DND-41 (cell line): Measurements from ENCODE around the gene TBCD.

Experiments
- ATAC-seq: fragments of 200-7000 bp; cut with Tn5 transposase; 3 replicates; pipeline ENCODE4 v1.9.1; 2021; ENCODE audit warnings: low read depth; ENCODE audit not compliant: insufficient read depth
- DNase-seq: peaks from one replicate; pipeline ENCODE4 v3.0.0-alpha.2; 2020
- H2AFZ ChIP-seq: 2 replicates; pipeline ENCODE4 v1.6.0; 2012; ENCODE audit warnings: low read depth, low read length
- H3K27ac ChIP-seq: 2 replicates; pipeline ENCODE4 v1.5.1; 2012; ENCODE audit warnings: low read length, inconsistent platforms
- H3K27me3 ChIP-seq: fragments of 200-600 bp; sonication (generic); 2 replicates; pipeline ENCODE4 v1.6.0; 2012; ENCODE audit warnings: low read length, mild to moderate bottlenecking, inconsistent platforms; ENCODE audit not compliant: insufficient read depth, poor library complexity
- H3K36me3 ChIP-seq: 2 replicates; pipeline ENCODE4 v1.5.1; 2012; ENCODE audit warnings: low read length, inconsistent platforms; ENCODE audit not compliant: insufficient read depth
- H3K4me1 ChIP-seq: 2 replicates; pipeline ENCODE4 v1.5.1; 2012; ENCODE audit warnings: mild to moderate bottlenecking, low read length; ENCODE audit not compliant: insufficient read depth
- H3K4me2 ChIP-seq: 2 replicates; pipeline ENCODE4 v1.6.0; 2012; ENCODE audit warnings: mild to moderate bottlenecking, moderate library complexity, low read length, inconsistent platforms; ENCODE audit not compliant: insufficient read depth
- H3K4me3 ChIP-seq, 2 experiments: fragments of 200-600 bp in 1 of 2; shearing (Covaris generic) in 1 of 2; 2 replicates each; pipeline ENCODE4 v1.5.1; 2012 to 2016; ENCODE audit warnings: inconsistent platforms in 2 of 2, low read length in 2 of 2, mild to moderate bottlenecking in 2 of 2, low read depth in 1 of 2, moderate library complexity in 1 of 2
- H3K79me2 ChIP-seq: 2 replicates; pipeline ENCODE4 v1.6.0; 2012; ENCODE audit warnings: low read length, inconsistent platforms; ENCODE audit not compliant: insufficient read depth
- H3K9ac ChIP-seq: 2 replicates; pipeline ENCODE4 v1.6.0; 2012; ENCODE audit warnings: low read depth, mild to moderate bottlenecking, inconsistent platforms, low read length, moderate library complexity
- H3K9me3 ChIP-seq: 2 replicates; pipeline ENCODE4 v1.5.1; 2012; ENCODE audit warnings: low read length, moderate library complexity, mild to moderate bottlenecking, inconsistent platforms; ENCODE audit not compliant: insufficient read depth, severe bottlenecking
- H4K20me1 ChIP-seq: 2 replicates; pipeline ENCODE4 v1.6.0; 2012; ENCODE audit warnings: low read length; ENCODE audit not compliant: insufficient read depth
- EZH2 ChIP-seq: IDR thresholded peaks from 3 replicates; pipeline ENCODE4 v1.6.1; 2012; ENCODE audit warnings: borderline replicate concordance, low read depth, mild to moderate bottlenecking, moderate library complexity, low read length, inconsistent platforms; ENCODE audit not compliant: severe bottlenecking
- TF ChIP-seq, protein P1 (sequence below): IDR thresholded peaks from 2 replicates; pipeline ENCODE4 v1.5.1; 2012; ENCODE audit warnings: borderline replicate concordance, low read length, moderate library complexity, mild to moderate bottlenecking; ENCODE audit not compliant: poor library complexity, severe bottlenecking; ENCODE audit errors: extremely low read depth

Gene TBCD

DNA sequence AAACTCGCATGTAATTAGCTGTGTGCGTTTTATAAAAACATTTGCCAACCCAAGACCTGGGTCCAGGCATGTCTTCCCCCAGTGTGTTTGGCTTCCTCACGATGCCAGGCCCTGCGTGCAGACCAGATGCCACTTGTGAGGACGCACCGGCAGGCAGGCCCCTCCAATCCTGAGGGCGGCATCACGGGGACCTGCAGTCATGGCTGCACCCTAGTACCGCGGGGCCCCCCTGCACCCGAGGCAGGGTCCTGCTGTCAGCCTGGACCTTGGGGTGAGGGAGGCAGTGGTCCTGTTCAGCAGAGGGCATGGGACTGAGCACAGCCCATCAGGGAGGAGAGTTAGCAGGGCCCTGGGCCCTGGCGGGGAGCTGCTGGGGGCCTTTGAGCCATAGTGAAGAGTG is 143.2 kb downstream of the TBCD start:
- Histone ChIP-seq H2AFZ (no peak overlapping the region), H3K36me3 (peaks cover 81% of the 10 kb centered on the region), H3K4me1 (peaks cover 74% of the 10 kb centered on the region), H3K4me3 (no peak overlapping the region), H4K20me1 (peaks cover 19% of the 10 kb centered on the region), H3K4me2 (no peak overlapping the region), H3K27ac (peak overlapping the region; percentile 48), H3K27me3 (no peaks in the 10 kb centered on the region), H3K79me2 (peaks cover 98% of the 10 kb centered on the region), H3K9me3 (no peaks in the 10 kb centered on the region), H3K9ac (no peak overlapping the region)
- ATAC-seq (no peak), DNase-seq (no peak)
- no peak for TF ChIP-seq EZH2
- TF ChIP-seq, protein P1, sequence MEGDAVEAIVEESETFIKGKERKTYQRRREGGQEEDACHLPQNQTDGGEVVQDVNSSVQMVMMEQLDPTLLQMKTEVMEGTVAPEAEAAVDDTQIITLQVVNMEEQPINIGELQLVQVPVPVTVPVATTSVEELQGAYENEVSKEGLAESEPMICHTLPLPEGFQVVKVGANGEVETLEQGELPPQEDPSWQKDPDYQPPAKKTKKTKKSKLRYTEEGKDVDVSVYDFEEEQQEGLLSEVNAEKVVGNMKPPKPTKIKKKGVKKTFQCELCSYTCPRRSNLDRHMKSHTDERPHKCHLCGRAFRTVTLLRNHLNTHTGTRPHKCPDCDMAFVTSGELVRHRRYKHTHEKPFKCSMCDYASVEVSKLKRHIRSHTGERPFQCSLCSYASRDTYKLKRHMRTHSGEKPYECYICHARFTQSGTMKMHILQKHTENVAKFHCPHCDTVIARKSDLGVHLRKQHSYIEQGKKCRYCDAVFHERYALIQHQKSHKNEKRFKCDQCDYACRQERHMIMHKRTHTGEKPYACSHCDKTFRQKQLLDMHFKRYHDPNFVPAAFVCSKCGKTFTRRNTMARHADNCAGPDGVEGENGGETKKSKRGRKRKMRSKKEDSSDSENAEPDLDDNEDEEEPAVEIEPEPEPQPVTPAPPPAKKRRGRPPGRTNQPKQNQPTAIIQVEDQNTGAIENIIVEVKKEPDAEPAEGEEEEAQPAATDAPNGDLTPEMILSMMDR, result no peak

DNA sequence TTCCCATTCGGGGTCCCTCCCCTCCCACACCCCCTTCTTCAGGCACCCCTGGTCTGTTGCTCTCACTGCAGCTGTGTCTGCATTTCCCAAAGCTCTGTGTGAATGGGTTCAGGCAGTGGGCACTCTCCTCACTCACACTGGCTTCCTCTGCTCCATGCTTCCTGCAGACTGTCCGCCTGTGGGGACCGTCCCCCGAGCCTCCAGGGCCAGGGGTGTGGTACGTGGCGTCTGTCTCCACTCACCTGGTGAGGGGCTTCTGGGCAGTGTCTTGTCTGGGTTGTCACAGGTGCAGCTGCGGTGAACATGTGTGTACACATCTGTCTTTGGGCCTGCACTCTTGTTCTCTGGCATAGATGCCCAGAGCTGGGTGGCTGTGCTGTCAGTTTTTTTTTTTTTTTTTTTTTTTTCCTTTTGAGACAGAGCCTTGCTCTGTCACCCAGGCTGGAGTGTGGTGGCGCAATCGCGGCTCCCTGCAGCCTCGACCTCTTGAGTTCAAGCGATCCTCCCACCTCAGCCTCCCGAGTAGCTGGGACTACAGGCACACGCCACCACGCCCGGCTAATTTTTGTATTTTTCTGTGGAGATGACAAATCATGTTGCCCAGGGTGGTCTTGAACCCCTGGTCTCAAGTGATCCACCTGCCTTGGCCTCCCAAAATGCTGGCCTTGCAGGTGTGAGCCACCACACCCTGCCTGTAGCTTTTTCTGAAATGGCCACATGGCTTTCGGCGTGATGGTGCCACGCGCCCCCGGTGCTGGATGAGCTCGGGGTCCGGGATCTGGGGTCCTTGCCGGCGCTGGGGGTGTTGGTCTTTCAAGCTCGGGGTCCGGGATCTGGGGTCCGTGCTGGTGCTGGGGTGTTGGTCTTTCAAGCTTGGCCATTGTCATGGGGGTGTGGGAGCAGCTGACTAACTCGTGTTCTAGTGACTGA is 144.5 kb downstream of the TBCD start:
- H3K4me3 ChIP-seq, result no peak overlapping the region
- no peak overlapping the region for H3K4me2 ChIP-seq
- no peaks in the 10 kb centered on the region for H3K27me3 ChIP-seq
- TF ChIP-seq, protein P1, result no peak
- TF ChIP-seq EZH2, result no peak
- peaks cover 98% of the 10 kb centered on the region for H3K79me2 ChIP-seq
- ATAC-seq (no peak), DNase-seq (no peak)
- H4K20me1 ChIP-seq, result peaks cover 14% of the 10 kb centered on the region
- H3K9ac ChIP-seq, result no peak overlapping the region
- H3K4me1 ChIP-seq, result peaks cover 78% of the 10 kb centered on the region
- H2AFZ ChIP-seq, result no peak overlapping the region
- H3K9me3 ChIP-seq, result no peaks in the 10 kb centered on the region
- H3K27ac ChIP-seq, result peak overlapping the region; percentile 60; the same call in 1 of the 2 replicates
- H3K36me3 ChIP-seq, result peaks cover 81% of the 10 kb centered on the region

GRCh38 chr17:82897514-82898249 is 145.8 kb downstream of the TBCD start:
- TF ChIP-seq EZH2, result no peak
- TF ChIP-seq, protein P1, result peak; percentile 4
- H3K27ac ChIP-seq, result peak overlapping the region; percentile 73
- no peaks in the 10 kb centered on the region for H3K9me3 ChIP-seq
- H2AFZ ChIP-seq, result no peak overlapping the region
- H3K79me2 ChIP-seq, result peaks cover 98% of the 10 kb centered on the region
- no peak for ATAC-seq
- DNase-seq, result no peak
- peaks cover 7% of the 10 kb centered on the region; the same call in 1 of the 2 replicates for H4K20me1 ChIP-seq
- H3K4me3 ChIP-seq, result no peak overlapping the region
- H3K4me1 ChIP-seq, result peaks cover 80% of the 10 kb centered on the region
- peaks cover 81% of the 10 kb centered on the region for H3K36me3 ChIP-seq
- no peaks in the 10 kb centered on the region for H3K27me3 ChIP-seq
- no peak overlapping the region for H3K4me2 ChIP-seq
- no peak overlapping the region for H3K9ac ChIP-seq
